GM12801 (cell line): ENCODE data around the gene PPP1R14C.

Experiments used
- CTCF ChIP-seq: IDR thresholded peaks from one replicate; pipeline ENCODE4 v1.5.1; 2011; ENCODE audit warnings: control low read depth; ENCODE audit not compliant: insufficient read length; ENCODE audit errors: extremely low read depth

Gene PPP1R14C

DNA sequence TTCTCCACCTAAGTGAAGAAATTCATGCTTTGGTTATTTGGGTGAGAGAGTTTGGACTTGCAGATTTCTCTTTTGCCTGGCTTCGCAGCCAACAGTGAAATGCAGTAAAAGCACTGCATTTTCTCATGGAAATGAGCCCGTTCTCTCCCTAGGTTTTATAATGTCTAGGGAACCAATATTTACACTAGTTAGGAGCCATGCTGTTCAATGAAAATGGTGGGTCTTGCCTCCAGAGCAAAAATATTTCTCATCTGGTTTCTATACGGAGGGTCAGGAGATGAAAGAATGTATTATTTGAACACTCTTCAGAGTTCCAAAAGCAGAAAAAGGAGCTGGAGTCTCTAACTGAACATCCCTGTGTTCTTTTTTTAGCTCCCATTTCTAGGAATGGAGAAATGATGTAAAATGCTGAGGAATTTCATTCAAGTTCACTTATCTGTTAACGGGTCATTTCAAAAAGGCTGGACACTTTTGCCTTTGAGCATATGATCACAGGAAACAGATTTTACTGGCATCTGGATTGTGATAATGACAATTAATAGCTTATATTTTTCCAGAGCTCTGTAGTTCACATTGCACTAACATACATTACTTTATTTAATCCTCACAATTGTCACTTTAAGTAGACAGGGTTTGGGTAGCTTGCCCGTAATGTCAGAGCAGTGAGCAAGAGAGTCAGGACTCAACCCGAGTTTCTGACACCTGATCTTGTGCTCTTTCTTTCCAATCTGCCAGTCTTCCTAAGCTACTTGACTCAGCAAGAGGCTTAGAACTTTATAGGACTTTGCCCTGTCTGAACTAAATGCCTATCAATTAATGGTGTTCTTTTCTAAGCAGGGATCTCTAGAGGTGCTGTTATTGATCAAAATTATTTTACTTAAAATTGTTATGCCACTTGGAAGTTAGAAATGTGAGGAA is 78.0 kb downstream of the PPP1R14C start:
- no peak for TF ChIP-seq CTCF

GRCh38 chr6:150224820-150225219 is 82.0 kb downstream of the PPP1R14C start:
- no peak for TF ChIP-seq CTCF

DNA sequence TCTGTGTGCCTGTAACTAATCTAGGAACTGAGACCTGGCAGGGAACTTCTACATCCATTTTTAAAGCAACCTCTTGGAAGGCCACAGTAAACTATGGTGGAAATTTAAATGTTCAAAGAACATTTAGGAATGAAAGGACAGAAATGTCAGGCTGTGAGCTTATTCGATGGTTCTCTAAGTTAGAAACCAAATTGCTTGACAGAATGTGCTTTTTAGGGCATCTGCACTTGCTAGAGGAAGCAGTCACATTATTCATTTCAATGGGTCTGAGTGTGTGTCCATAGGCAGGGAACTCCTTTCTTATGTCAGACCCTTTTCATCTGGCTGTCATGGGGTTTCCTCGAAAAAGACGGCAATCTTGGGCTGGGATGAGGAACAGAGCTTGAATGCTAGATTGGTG is 84.4 kb downstream of the PPP1R14C start:
- no peak for TF ChIP-seq CTCF

GRCh38 chr6:150228072-150228733 is 85.4 kb downstream of the PPP1R14C start:
- TF ChIP-seq CTCF: no peak

DNA sequence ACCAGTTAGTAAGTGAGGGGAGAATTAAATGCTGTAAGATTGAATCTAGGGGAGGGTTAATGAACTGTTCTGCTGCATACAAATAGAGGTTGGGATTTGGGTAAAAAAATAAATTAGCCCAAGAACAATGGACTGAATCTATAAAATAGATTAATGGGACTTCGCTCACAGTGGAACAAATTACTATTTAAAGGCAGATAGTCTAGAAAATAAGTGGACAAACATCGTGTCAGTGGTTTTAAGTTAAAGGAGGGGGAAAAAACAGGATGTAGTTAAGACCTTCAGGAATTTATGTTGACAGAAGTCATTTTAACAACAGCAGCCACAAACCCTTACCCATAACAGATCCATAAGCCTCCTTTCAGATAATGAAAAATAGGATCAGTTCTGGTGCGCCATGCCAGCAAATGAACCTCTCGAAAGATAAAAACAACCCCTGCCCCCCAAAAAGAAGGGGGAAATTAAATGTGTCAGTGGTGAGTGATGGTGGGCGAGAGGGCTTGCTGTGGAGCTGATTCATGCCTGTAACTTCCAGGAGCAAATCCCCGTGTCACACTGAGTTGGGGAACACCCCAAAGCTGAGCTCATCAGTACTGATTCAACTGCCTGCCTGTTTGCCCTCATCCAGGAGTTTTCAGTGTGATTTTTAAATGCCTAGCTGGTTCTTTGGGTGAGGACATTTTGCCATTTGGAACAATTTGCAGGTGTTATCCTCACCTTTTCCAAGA is 86.8 kb downstream of the PPP1R14C start:
- TF ChIP-seq CTCF: no peak

- no peak for TF ChIP-seq CTCF
These were observed 87.3 kb downstream of the PPP1R14C start for GRCh38 chr6:150230164-150230561.
